NCI-H748 treated with DMSO at 0.1 percent for 48 hours (cell line): Measurements from ENCODE around the gene ESYT3.
"Not testable (repeated sequence)": the region's sequence is repeated elsewhere in the genome, so short reads cannot be mapped to it uniquely, and the experiment has no call there.

Experiments
- DNase-seq: peaks from one replicate; lab custom pipeline; 2025; lab: John Stamatoyannopoulos, UW

Gene ESYT3

GRCh38 chr3:138443521-138444503 is 9.4 kb downstream of the ESYT3 start:
- no peak for DNase-seq

GRCh38 chr3:138445236-138445635 is 10.8 kb downstream of the ESYT3 start:
- no peak for DNase-seq

GRCh38 chr3:138445654-138446053 is 11.2 kb downstream of the ESYT3 start:
- no peak for DNase-seq

GRCh38 chr3:138448631-138449030 is 14.2 kb downstream of the ESYT3 start:
- DNase-seq: no peak

- DNase-seq: no peak
Measured at GRCh38 chr3:138449490-138449889, 15.1 kb downstream of the ESYT3 start.

- no peak for DNase-seq
Measured at GRCh38 chr3:138450181-138450580, 15.8 kb downstream of the ESYT3 start.

- no peak for DNase-seq
Measured at GRCh38 chr3:138450704-138451424, 16.4 kb downstream of the ESYT3 start.

GRCh38 chr3:138451595-138452162 is 17.3 kb downstream of the ESYT3 start:
- DNase-seq: no peak

GRCh38 chr3:138452436-138452835 is 18.0 kb downstream of the ESYT3 start:
- DNase-seq: no peak

GRCh38 chr3:138453940-138454339 is 19.5 kb downstream of the ESYT3 start:
- not testable (repeated sequence) for DNase-seq

GRCh38 chr3:138455801-138456716 is 21.6 kb downstream of the ESYT3 start:
- DNase-seq: no peak

GRCh38 chr3:138456961-138457862 is 22.8 kb downstream of the ESYT3 start:
- no peak for DNase-seq

GRCh38 chr3:138457863-138458735 is 23.7 kb downstream of the ESYT3 start:
- no peak for DNase-seq

GRCh38 chr3:138458774-138459499 is 24.5 kb downstream of the ESYT3 start:
- DNase-seq: no peak

GRCh38 chr3:138459619-138460535 is 25.5 kb downstream of the ESYT3 start:
- DNase-seq: no peak

GRCh38 chr3:138460536-138461205 is 26.3 kb downstream of the ESYT3 start:
- DNase-seq: no peak

GRCh38 chr3:138461246-138461645 is 26.8 kb downstream of the ESYT3 start:
- no peak for DNase-seq
